Kidney epithelial cell (primary cell): ENCODE measurements around the gene PLCG2. TPM values are rescaled to one million over a fixed set of nuclear protein-coding genes. Genes with fewer than 3 reads are reported as not detected.

ENCODE experiments used
- DNase-seq: peaks from one replicate; pipeline ENCODE4 v3.0.0-alpha.2; 2010; ENCODE audit warnings: low read depth
- H3K27me3 ChIP-seq: 2 replicates; pipeline ENCODE4 v1.6.0; 2011; ENCODE audit warnings: low read length; ENCODE audit not compliant: control insufficient read depth, insufficient read depth
- H3K36me3 ChIP-seq: 2 replicates; pipeline ENCODE4 v1.5.1; 2011; ENCODE audit warnings: low read length; ENCODE audit not compliant: control insufficient read depth, insufficient read depth
- H3K4me3 ChIP-seq: 2 replicates; pipeline ENCODE4 v1.5.1; 2011; ENCODE audit warnings: low read depth, mild to moderate bottlenecking, control low read depth, low read length
- total RNA-seq: library from RNA; depleted of rRNA; stranded (reverse); fragments of >200 nt; gene quantifications from 2 replicates; pipeline ENCODE4 v1.2.3, GENCODE V29; 2015
- TF ChIP-seq, protein P1 (sequence below): IDR thresholded peaks from 2 replicates; pipeline ENCODE4 v1.5.1; 2011; ENCODE audit warnings: mild to moderate bottlenecking, moderate library complexity, low read length, control low read depth, inconsistent platforms; ENCODE audit not compliant: insufficient read depth, poor library complexity, severe bottlenecking

PLCG2 gene
- total RNA-seq, 1 donor from 2014 or later = 17.3 TPM

DNA sequence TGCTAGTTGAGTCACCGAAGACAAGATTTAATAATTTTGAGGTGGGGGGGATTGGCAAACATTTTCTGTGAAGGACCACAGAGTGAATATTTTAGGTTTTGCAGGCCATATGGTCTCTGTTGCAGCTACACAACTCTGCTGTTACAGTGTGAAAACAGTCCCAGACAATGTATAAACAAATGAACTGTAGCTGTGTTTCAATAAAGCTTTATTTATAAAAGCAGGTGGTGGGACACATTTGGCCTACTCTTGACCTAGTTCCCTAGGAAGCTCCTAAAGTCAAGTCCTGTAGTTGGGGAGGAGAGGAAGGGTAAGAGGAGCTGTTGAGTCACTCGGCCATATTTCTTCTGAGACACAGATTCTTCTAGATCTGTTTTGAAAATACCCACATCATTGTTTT lies 139.8 kb downstream of the PLCG2 start:
- Histone ChIP-seq H3K27me3 (no peaks in the 10 kb centered on the region), H3K4me3 (no peak overlapping the region), H3K36me3 (no peaks in the 10 kb centered on the region)
- TF ChIP-seq, protein P1, sequence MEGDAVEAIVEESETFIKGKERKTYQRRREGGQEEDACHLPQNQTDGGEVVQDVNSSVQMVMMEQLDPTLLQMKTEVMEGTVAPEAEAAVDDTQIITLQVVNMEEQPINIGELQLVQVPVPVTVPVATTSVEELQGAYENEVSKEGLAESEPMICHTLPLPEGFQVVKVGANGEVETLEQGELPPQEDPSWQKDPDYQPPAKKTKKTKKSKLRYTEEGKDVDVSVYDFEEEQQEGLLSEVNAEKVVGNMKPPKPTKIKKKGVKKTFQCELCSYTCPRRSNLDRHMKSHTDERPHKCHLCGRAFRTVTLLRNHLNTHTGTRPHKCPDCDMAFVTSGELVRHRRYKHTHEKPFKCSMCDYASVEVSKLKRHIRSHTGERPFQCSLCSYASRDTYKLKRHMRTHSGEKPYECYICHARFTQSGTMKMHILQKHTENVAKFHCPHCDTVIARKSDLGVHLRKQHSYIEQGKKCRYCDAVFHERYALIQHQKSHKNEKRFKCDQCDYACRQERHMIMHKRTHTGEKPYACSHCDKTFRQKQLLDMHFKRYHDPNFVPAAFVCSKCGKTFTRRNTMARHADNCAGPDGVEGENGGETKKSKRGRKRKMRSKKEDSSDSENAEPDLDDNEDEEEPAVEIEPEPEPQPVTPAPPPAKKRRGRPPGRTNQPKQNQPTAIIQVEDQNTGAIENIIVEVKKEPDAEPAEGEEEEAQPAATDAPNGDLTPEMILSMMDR = no peak
- no peak for DNase-seq

GRCh38 chr16:81920498-81920897 lies 141.4 kb downstream of the PLCG2 start:
- no peak for DNase-seq
- TF ChIP-seq, protein P1 = no peak
- Histone ChIP-seq H3K27me3 (no peaks in the 10 kb centered on the region), H3K4me3 (no peak overlapping the region), H3K36me3 (no peaks in the 10 kb centered on the region)

DNA sequence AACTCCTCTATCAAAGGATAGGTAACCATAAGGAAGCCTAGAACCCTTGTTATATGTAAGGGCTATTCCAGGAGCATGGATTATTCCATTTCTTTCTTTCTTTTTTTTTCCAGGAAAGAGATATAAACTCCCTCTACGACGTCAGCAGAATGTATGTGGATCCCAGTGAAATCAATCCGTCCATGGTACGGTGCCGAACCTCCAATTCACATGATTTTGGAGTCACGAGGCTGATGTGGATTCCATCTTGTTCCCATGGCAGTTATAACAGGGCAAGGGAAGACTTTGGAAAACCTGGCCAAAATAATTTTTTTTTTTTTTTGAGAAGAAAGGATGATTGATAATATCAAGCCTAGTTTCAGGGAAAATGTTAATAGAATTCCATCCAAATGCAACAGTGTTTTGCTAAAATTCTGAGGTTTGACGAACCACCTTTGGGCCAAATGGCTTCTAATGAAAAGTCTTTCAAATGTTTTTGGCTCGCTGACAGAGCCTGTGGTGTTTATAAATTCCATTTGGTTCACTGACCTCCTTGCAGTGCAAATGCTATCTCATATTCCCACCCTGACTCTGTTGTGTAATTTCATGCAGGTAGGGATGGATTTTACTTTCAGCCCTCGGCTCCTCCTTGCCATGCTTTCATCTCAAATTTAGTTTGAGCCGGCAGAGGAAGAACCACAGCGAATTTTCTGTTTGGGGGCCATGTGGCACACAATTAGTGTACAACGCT lies 142.2 kb downstream of the PLCG2 start:
- DNase-seq = no peak
- TF ChIP-seq, protein P1 = no peak
- no peaks in the 10 kb centered on the region for H3K27me3 ChIP-seq
- no peak overlapping the region for H3K4me3 ChIP-seq
- H3K36me3 ChIP-seq = no peaks in the 10 kb centered on the region

- TF ChIP-seq, protein P1 = no peak
- DNase-seq = no peak
- no peaks in the 10 kb centered on the region for H3K36me3 ChIP-seq
- H3K27me3 ChIP-seq = no peaks in the 10 kb centered on the region
- H3K4me3 ChIP-seq = no peak overlapping the region
Observed at GRCh38 chr16:81921843-81922584, 142.9 kb downstream of the PLCG2 start.

GRCh38 chr16:81923296-81923695 lies 144.2 kb downstream of the PLCG2 start:
- Histone ChIP-seq H3K4me3 (no peak overlapping the region), H3K27me3 (no peaks in the 10 kb centered on the region), H3K36me3 (no peaks in the 10 kb centered on the region)
- DNase-seq = no peak
- TF ChIP-seq, protein P1 = no peak
